ENCODE measurements around the gene SLIT1.

The SLIT1 gene

GRCh38 chr10:97200616-97201015 lies 14.9 kb upstream of the SLIT1 start:
- no peak for DNase-seq (ENCODE audit: low read depth)

GRCh38 chr10:97199152-97199551 lies 13.4 kb upstream of the SLIT1 start:
- no peak for DNase-seq (ENCODE audit: low read depth)

- DNase-seq (ENCODE audit: low read depth) = no peak
Measured at GRCh38 chr10:97197030-97197500, 11.3 kb upstream of the SLIT1 start.

GRCh38 chr10:97196223-97197029 lies 10.7 kb upstream of the SLIT1 start:
- DNase-seq (ENCODE audit: low read depth) = peak; percentile 54

- no peak for DNase-seq (ENCODE audit: low read depth)
Measured at GRCh38 chr10:97195706-97196222, 10.0 kb upstream of the SLIT1 start.

- no peak for DNase-seq (ENCODE audit: low read depth)
Measured at GRCh38 chr10:97192952-97193435, 7.2 kb upstream of the SLIT1 start.

- no peak for DNase-seq (ENCODE audit: low read depth)
Measured at GRCh38 chr10:97190450-97190849, 4.7 kb upstream of the SLIT1 start.

GRCh38 chr10:97188261-97188711 lies 2.5 kb upstream of the SLIT1 start:
- no peak for DNase-seq (ENCODE audit: low read depth)

- no peak for DNase-seq (ENCODE audit: low read depth)
Measured at GRCh38 chr10:97186911-97187310, 1.2 kb upstream of the SLIT1 start.

GRCh38 chr10:97184971-97185325 lies 811 bp downstream of the SLIT1 start:
- DNase-seq (ENCODE audit: low read depth) = no peak

- no peak for DNase-seq (ENCODE audit: low read depth)
Measured at GRCh38 chr10:97183314-97183713, 2.4 kb downstream of the SLIT1 start.

GRCh38 chr10:97182288-97182990 lies 3.3 kb downstream of the SLIT1 start:
- DNase-seq (ENCODE audit: low read depth) = no peak

- no peak for DNase-seq (ENCODE audit: low read depth)
Measured at GRCh38 chr10:97180986-97181385, 4.8 kb downstream of the SLIT1 start.

GRCh38 chr10:97180363-97180755 lies 5.4 kb downstream of the SLIT1 start:
- DNase-seq (ENCODE audit: low read depth) = no peak

GRCh38 chr10:97179731-97180362 lies 5.9 kb downstream of the SLIT1 start:
- DNase-seq (ENCODE audit: low read depth) = no peak

- no peak for DNase-seq (ENCODE audit: low read depth)
Measured at GRCh38 chr10:97179311-97179710, 6.4 kb downstream of the SLIT1 start.

- no peak for DNase-seq (ENCODE audit: low read depth)
Measured at GRCh38 chr10:97178074-97178473, 7.7 kb downstream of the SLIT1 start.

GRCh38 chr10:97176226-97176625 lies 9.5 kb downstream of the SLIT1 start:
- no peak for DNase-seq (ENCODE audit: low read depth)

GRCh38 chr10:97175586-97175985 lies 10.2 kb downstream of the SLIT1 start:
- no peak for DNase-seq (ENCODE audit: low read depth)

GRCh38 chr10:97174941-97175340 lies 10.8 kb downstream of the SLIT1 start:
- DNase-seq (ENCODE audit: low read depth) = no peak

GRCh38 chr10:97174276-97174775 lies 11.4 kb downstream of the SLIT1 start:
- no peak for DNase-seq (ENCODE audit: low read depth)

- DNase-seq (ENCODE audit: low read depth) = no peak
Measured at GRCh38 chr10:97173036-97173435, 12.7 kb downstream of the SLIT1 start.

Measured in iris pigment epithelial cell (primary cell).